ENCODE data around the gene SIK1. TPM values are rescaled to one million over a fixed set of nuclear protein-coding genes. Genes with fewer than 3 reads are reported as not detected.

Gene SIK1
- polyA plus RNA-seq, 1 experiment: 0.98 TPM

DNA sequence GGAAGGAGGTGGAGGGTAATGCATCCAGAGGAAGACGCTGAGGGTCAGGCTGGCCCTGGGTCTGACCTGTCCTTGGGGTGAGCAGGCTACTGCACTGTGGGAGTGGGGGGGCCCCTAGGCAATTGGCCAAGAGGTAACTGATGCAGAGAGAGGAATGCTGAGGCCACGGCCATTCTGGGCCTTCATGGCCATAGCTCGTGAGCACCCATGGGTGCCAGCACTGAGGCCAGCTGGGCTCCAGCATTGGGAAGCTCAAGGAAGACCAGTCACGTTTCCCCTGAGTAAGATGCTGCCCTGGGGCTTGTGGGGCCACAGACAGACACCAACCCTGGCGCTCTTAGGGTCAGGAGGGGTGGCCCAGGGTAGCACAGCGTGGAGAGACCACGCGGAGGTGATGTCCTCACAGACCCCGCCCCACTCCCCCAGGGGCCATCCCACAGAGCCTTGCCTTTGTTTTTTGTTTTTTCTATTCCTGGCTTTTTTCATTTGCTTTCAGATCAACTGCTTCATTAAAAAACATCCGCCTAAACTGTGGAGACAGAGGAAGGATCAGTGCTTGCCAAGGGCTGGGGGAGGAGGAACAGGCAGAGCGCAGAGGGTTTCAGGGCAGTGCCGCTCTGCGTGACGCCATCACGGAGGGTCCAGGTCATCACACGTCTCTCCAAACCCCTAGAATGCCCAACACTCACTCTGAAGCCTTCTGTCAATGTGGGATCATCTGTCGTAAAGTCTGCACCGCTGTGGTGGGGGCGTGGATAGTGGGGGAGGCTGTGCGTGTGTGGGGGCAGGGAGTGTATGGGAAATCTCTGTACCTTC is 61.1 kb downstream of the SIK1 start:
- H3K4me3 ChIP-seq (ENCODE audit: low read depth, low read length): no peak overlapping the region
- ChIA-PET POLR2A (no interaction called here), CTCF (no interaction called here)
- no peaks in the 10 kb centered on the region for H3K36me3 ChIP-seq (ENCODE audit: control insufficient read depth, insufficient read depth, low read length)
- no peak for DNase-seq (ENCODE audit: low read depth)
- TF ChIP-seq, protein P1, sequence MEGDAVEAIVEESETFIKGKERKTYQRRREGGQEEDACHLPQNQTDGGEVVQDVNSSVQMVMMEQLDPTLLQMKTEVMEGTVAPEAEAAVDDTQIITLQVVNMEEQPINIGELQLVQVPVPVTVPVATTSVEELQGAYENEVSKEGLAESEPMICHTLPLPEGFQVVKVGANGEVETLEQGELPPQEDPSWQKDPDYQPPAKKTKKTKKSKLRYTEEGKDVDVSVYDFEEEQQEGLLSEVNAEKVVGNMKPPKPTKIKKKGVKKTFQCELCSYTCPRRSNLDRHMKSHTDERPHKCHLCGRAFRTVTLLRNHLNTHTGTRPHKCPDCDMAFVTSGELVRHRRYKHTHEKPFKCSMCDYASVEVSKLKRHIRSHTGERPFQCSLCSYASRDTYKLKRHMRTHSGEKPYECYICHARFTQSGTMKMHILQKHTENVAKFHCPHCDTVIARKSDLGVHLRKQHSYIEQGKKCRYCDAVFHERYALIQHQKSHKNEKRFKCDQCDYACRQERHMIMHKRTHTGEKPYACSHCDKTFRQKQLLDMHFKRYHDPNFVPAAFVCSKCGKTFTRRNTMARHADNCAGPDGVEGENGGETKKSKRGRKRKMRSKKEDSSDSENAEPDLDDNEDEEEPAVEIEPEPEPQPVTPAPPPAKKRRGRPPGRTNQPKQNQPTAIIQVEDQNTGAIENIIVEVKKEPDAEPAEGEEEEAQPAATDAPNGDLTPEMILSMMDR (IDR thresholded peaks at IDR 0.05; ENCODE audit: insufficient read depth, low read depth, low read length): no peak
- 0 out of 2 replicates have a peak, but pooled peaks cover 1% of the 10 kb centered on the region for H3K27me3 ChIP-seq (ENCODE audit: control insufficient read depth, insufficient read depth, low read length)

DNA sequence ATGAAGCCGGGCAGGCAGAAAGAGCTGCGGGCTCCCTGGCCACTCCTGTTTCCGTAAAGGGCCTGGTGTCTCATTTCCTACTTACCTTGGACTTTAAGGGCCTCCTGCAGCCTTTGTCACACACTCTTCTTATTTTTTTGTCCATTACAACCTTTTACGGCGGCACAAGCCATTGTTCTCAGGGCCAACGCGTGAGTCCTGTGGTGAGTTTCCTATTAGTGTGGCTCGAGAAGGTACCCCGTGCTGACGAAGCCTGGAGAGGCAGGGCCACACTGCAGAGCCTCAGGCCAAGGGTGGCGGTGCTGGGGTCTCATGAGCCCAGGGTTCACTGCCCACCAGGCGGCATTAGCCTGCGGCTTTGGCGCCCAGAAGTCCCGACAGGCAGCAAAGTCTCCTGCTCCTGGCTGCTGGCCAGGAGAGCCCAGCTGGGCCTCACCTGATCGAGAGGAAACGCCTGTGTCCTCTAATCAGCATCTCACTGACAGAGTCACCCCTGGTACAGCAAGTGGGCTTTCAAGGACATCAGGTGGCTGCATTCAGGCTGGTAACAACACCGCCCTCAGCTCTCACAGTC is 62.0 kb downstream of the SIK1 start:
- H3K36me3 ChIP-seq (ENCODE audit: control insufficient read depth, insufficient read depth, low read length): no peaks in the 10 kb centered on the region
- TF ChIP-seq, protein P1 (IDR thresholded peaks at IDR 0.05; ENCODE audit: insufficient read depth, low read depth, low read length): no peak
- H3K4me3 ChIP-seq (ENCODE audit: low read depth, low read length): no peak overlapping the region
- H3K27me3 ChIP-seq (ENCODE audit: control insufficient read depth, insufficient read depth, low read length): 0 out of 2 replicates have a peak, but pooled peaks cover 1% of the 10 kb centered on the region
- DNase-seq (ENCODE audit: low read depth): no peak
- POLR2A ChIA-PET: no interaction called here
- CTCF ChIA-PET: no interaction called here

Other genes with a start within 250 kb of the SIK1 start
- 1.2 TPM in 2 replicates for gene HSF2BP, start 232.4 kb upstream of the SIK1 start, polyA plus RNA-seq (2011; rRNA removed)
- 11.6 and 12.3 TPM in 2 replicates for gene RRP1B, start 232.4 kb upstream of the SIK1 start, polyA plus RNA-seq (2011; rRNA removed)

Data from BJ (cell line).